Suprapubic skin (tissue), 4 donors: ENCODE results near the gene MGP. TPM values are rescaled to one million over a fixed set of nuclear protein-coding genes. Genes with fewer than 3 reads are reported as not detected.

Experiments
- DNase-seq, 2 donors: peaks; one replicate each; pipeline ENCODE4 v3.0.0-alpha.2; 2019; ENCODE audit warnings: low spot score in 2 of 2
- H3K27ac ChIP-seq: fragments of 200-600 bp; sonication (generic); one replicate; pipeline ENCODE4 v1.5.1; 2019
- H3K27me3 ChIP-seq: fragments of 200-600 bp; sonication (generic); one replicate; pipeline ENCODE4 v1.5.1; 2019
- H3K36me3 ChIP-seq: fragments of 200-600 bp; sonication (generic); one replicate; pipeline ENCODE4 v1.5.1; 2019
- H3K4me1 ChIP-seq: fragments of 200-600 bp; sonication (generic); one replicate; pipeline ENCODE4 v1.5.1; 2019
- H3K4me3 ChIP-seq: fragments of 200-600 bp; sonication (generic); one replicate; pipeline ENCODE4 v1.5.1; 2019; ENCODE audit warnings: mild to moderate bottlenecking
- H3K9me3 ChIP-seq: fragments of 200-600 bp; sonication (generic); one replicate; pipeline ENCODE4 v1.5.1; 2019
- CTCF ChIP-seq, 2 donors: fragments of 200-600 bp in 1 of 2; fragments of 450-650 bp in 1 of 2; sonication (generic) in 1 of 2; IDR thresholded peaks; one replicate each; pipeline ENCODE4 v1.5.1; 2016 to 2019; ENCODE audit warnings: antibody characterized with exemption in 2 of 2, mild to moderate bottlenecking in 1 of 2, moderate library complexity in 1 of 2
- EP300 ChIP-seq: sonication (generic); formaldehyde crosslinking; IDR thresholded peaks from one replicate; pipeline ENCODE4 v1.6.1; 2017; ENCODE audit warnings: antibody characterized with exemption
- POLR2A ChIP-seq, 2 donors: fragments of 450-650 bp; IDR thresholded peaks; one replicate each; pipeline ENCODE4 v1.6.1; 2017; ENCODE audit warnings: antibody characterized with exemption in 2 of 2, mild to moderate bottlenecking in 2 of 2, moderate library complexity in 2 of 2
- POLR2AphosphoS5 ChIP-seq, 3 donors: sonication (generic); formaldehyde crosslinking; IDR thresholded peaks; one replicate each; pipeline ENCODE4 v1.6.1; 2017; ENCODE audit warnings: antibody characterized with exemption in 3 of 3
- WGBS: methylation state at CpG from one replicate; pipeline ENCODE4 v1.1.5; 2018; 5-methylcytosine and 5-hydroxymethylcytosine counted together
- total RNA-seq, 4 donors: library from RNA; depleted of rRNA; stranded (reverse); fragments of >200 nt; gene quantifications; one replicate each; pipeline ENCODE4 v1.1.0, GENCODE V29; 2016

MGP gene
- total RNA-seq, 4 donors from 2014 or later, result 43.5 to 135 (median 58.3) TPM

- WGBS, result 87% methylated on average over 2 of the region's 2 CpGs
- DNase-seq, result no peak
Measured at GRCh38 chr12:14921218-14921617, 35.6 kb upstream of the MGP start.

GRCh38 chr12:14920475-14921126 lies 34.9 kb upstream of the MGP start:
- Histone ChIP-seq H3K4me1 (no peaks in the 10 kb centered on the region), H3K27me3 (no peaks in the 10 kb centered on the region), H3K27ac (no peak overlapping the region), H3K9me3 (no peaks in the 10 kb centered on the region), H3K4me3 (no peak overlapping the region), H3K36me3 (no peaks in the 10 kb centered on the region)
- WGBS, result 76% methylated on average over 7 of the region's 7 CpGs
- TF ChIP-seq EP300 (no peak), POLR2AphosphoS5 (IDR thresholded peaks at IDR 0.05) (no peak), POLR2A (IDR thresholded peaks at IDR 0.05) (no peak), CTCF (IDR thresholded peaks at IDR 0.05) (no peak)
- no peak for DNase-seq

More at GRCh38 chr12:14921218-14921617, 35.6 kb upstream of the MGP start:
- Histone ChIP-seq H3K4me3 (no peak overlapping the region), H3K27ac (no peak overlapping the region), H3K36me3 (no peaks in the 10 kb centered on the region), H3K27me3 (no peaks in the 10 kb centered on the region), H3K4me1 (no peaks in the 10 kb centered on the region), H3K9me3 (no peaks in the 10 kb centered on the region)
- TF ChIP-seq EP300 (no peak), POLR2A (IDR thresholded peaks at IDR 0.05) (no peak), POLR2AphosphoS5 (IDR thresholded peaks at IDR 0.05) (no peak), CTCF (IDR thresholded peaks at IDR 0.05) (no peak)

GRCh38 chr12:14919455-14919854 lies 33.8 kb upstream of the MGP start:
- H3K36me3 ChIP-seq, result no peaks in the 10 kb centered on the region
- TF ChIP-seq POLR2A (IDR thresholded peaks at IDR 0.05) (no peak), EP300 (no peak), CTCF (IDR thresholded peaks at IDR 0.05) (no peak), POLR2AphosphoS5 (IDR thresholded peaks at IDR 0.05) (no peak)
- H3K27me3 ChIP-seq, result no peaks in the 10 kb centered on the region
- no peak for DNase-seq
- H3K4me3 ChIP-seq, result no peak overlapping the region
- H3K27ac ChIP-seq, result no peak overlapping the region
- H3K4me1 ChIP-seq, result peaks cover 1% of the 10 kb centered on the region
- no peaks in the 10 kb centered on the region for H3K9me3 ChIP-seq

GRCh38 chr12:14915736-14916135 lies 30.1 kb upstream of the MGP start:
- Histone ChIP-seq H3K4me1 (peaks cover 21% of the 10 kb centered on the region), H3K4me3 (no peak overlapping the region), H3K27me3 (no peaks in the 10 kb centered on the region), H3K36me3 (no peaks in the 10 kb centered on the region), H3K9me3 (no peaks in the 10 kb centered on the region), H3K27ac (no peak overlapping the region)
- TF ChIP-seq CTCF (IDR thresholded peaks at IDR 0.05) (no peak), POLR2AphosphoS5 (IDR thresholded peaks at IDR 0.05) (no peak), POLR2A (IDR thresholded peaks at IDR 0.05) (no peak), EP300 (no peak)
- no peak for DNase-seq
- 64% methylated on average over 2 of the region's 2 CpGs for WGBS

- peak overlapping the region; percentile 75 for H3K27ac ChIP-seq
- TF ChIP-seq POLR2AphosphoS5 (IDR thresholded peaks at IDR 0.05), result peak in 1 of 3 donors; percentile 42
- TF ChIP-seq EP300, result no peak
- TF ChIP-seq POLR2A (IDR thresholded peaks at IDR 0.05), result no peak
- no peak for TF ChIP-seq CTCF (IDR thresholded peaks at IDR 0.05)
- peak; percentile 66 to 82 for DNase-seq
- no peaks in the 10 kb centered on the region for H3K9me3 ChIP-seq
- H3K4me3 ChIP-seq, result no peak overlapping the region
- 48% methylated on average over 4 of the region's 4 CpGs for WGBS
- no peaks in the 10 kb centered on the region for H3K36me3 ChIP-seq
- no peaks in the 10 kb centered on the region for H3K27me3 ChIP-seq
- peaks cover 21% of the 10 kb centered on the region for H3K4me1 ChIP-seq
Measured at GRCh38 chr12:14913381-14913781, 27.7 kb upstream of the MGP start.
